Adrenal gland (tissue), 12 donors: ENCODE measurements around the gene PRKRIP1. TPM values are rescaled to one million over a fixed set of nuclear protein-coding genes. Genes with fewer than 3 reads are reported as not detected.

Experiments used
- DNase-seq, 7 donors: peaks; one replicate each; pipeline ENCODE4 v3.0.0-alpha.2; 2019 to 2020
- H3K27ac ChIP-seq, 5 donors: fragments of 200-600 bp; sonication (generic) in 4 of 5; 1 replicate in 3 of 5; 2 replicates in 2 of 5; pipeline versions ENCODE4 v1.5.1 to v1.8.0; 2016 to 2020; ENCODE audit warnings: mild to moderate bottlenecking in 1 of 5
- H3K27me3 ChIP-seq: fragments of 200-600 bp; 2 replicates; pipeline ENCODE4 v1.8.0; 2021
- H3K36me3 ChIP-seq, 2 donors: fragments of 200-600 bp; replicated peaks in 1 of 2; 1 replicate in 1 of 2; 2 replicates in 1 of 2; pipeline versions ENCODE4 v1.5.1 to v1.8.0; 2018 to 2022
- H3K4me1 ChIP-seq, 2 donors: fragments of 200-600 bp; replicated peaks in 1 of 2; 1 replicate in 1 of 2; 2 replicates in 1 of 2; pipeline versions ENCODE4 v1.5.1 to v1.8.0; 2018 to 2021
- H3K4me3 ChIP-seq, 4 donors: fragments of 200-600 bp; sonication (generic) in 3 of 4; one replicate each; pipeline ENCODE4 v1.5.1; 2016 to 2018
- H3K9me3 ChIP-seq, 3 donors: fragments of 200-600 bp; sonication (generic) in 1 of 3; replicated peaks in 1 of 3; 1 replicate in 2 of 3; 2 replicates in 1 of 3; pipeline versions ENCODE4 v1.5.1 to v1.8.0; 2016 to 2021
- CTCF ChIP-seq, 6 experiments: fragments of 450-650 bp in 4 of 6; fragments of 200-600 bp in 2 of 6; sonication (generic) in 1 of 6; IDR thresholded peaks; 1 replicate in 5 of 6; 2 replicates in 1 of 6; pipeline versions ENCODE4 v1.5.1 to v1.8.0; 2016 to 2021; ENCODE audit warnings: antibody characterized with exemption in 6 of 6, mild to moderate bottlenecking in 2 of 6, moderate library complexity in 1 of 6
- POLR2A ChIP-seq, 2 donors: fragments of 450-650 bp; IDR thresholded peaks; one replicate each; pipeline ENCODE4 v1.6.1; 2017; ENCODE audit warnings: antibody characterized with exemption in 2 of 2, mild to moderate bottlenecking in 2 of 2, moderate library complexity in 1 of 2
- WGBS, 4 donors: extraction: QIAGEN DNeasy Blood & Tissue Kit in 2 of 4; methylation state at CpG; one replicate each; pipeline versions ENCODE4 v1.1.5 to v1.1.7; 2013 to 2017; 5-methylcytosine and 5-hydroxymethylcytosine counted together
- intact Hi-C, 2 donors: fragments of 100-400 bp; cut with DNase I; formaldehyde crosslinking; loops; one replicate each; pipeline versions ENCODE4 v1.14.1 to v1.15.0; 2022 to 2023
- polyA plus RNA-seq, 3 donors: library from polyadenylated mRNA; stranded (reverse); fragments of 200-250 nt in 2 of 3; fragments of 350-450 nt in 1 of 3; fragmentation: Illumina TruSeq in 1 of 3; extraction: RNeasy Lipid Tissue Mini Kit (QIAGEN cat#74804) in 1 of 3; gene quantifications; one replicate each; pipeline ENCODE4 v1.2.3, GENCODE V29; 2013 to 2014
- total RNA-seq, 9 donors: library from RNA; depleted of rRNA in 4 of 9; stranded (reverse); fragments of >200 nt in 4 of 9; fragments of 120-200 nt in 1 of 9; fragmentation: NEBNext Ultra II Directional in 1 of 9; extraction: Animal tissue kit (Norgen Biotek cat#: 25700) in 1 of 9; gene quantifications; one replicate each; pipeline versions ENCODE4 v1.1.0 to v1.2.4, GENCODE V29; 2013 to 2023
- donor health status: healthy with polysubstance abuse.
- donor health status: Bipolar disorder and iron deficiency.
- donor health status: DM: yes; HTN: yes; CAD: no.
- donor health status: DM: no; HTN: no; CAD: no.
- donor health status: DM: no; HTN: no; CAD: no.
- donor health status: DM: yes; HTN: yes; CAD: no.

The PRKRIP1 gene
- total and polyA plus RNA-seq, 12 donors: 19.4 to 114 (median 31.1) TPM

GRCh38 chr7:102429141-102429899, 33.2 kb downstream of the PRKRIP1 start:
- DNase-seq: no peak
- H3K4me1 ChIP-seq: peaks cover 13 to 27% of the 10 kb centered on the region in 2 donors

GRCh38 chr7:102431617-102432298, 35.6 kb downstream of the PRKRIP1 start:
- intact Hi-C loops: no loop called here
- H3K4me1 ChIP-seq: peaks cover 13 to 32% of the 10 kb centered on the region in 2 donors
- DNase-seq: peak in 5 of 7 donors; percentile 54 to 87 (median 69)
- peaks cover 0 to 10% of the 10 kb centered on the region in 2 donors for H3K36me3 ChIP-seq
- no peaks in the 10 kb centered on the region for H3K9me3 ChIP-seq
- WGBS, 4 donors: 32 to 45% (median 39%) methylated on average over 8 to 17 of the region's 17 CpGs
- H3K27ac ChIP-seq: peak overlapping the region; percentile 53 to 82 (median 73)
- no peak overlapping the region for H3K4me3 ChIP-seq
- H3K27me3 ChIP-seq: no peaks in the 10 kb centered on the region
- TF ChIP-seq POLR2A (IDR thresholded peaks at IDR 0.05) (no peak), CTCF (IDR thresholded peaks at IDR 0.05) (no peak)

More at GRCh38 chr7:102429141-102429899, 33.2 kb downstream of the PRKRIP1 start:
- no peaks in the 10 kb centered on the region for H3K27me3 ChIP-seq
- no peaks in the 10 kb centered on the region for H3K9me3 ChIP-seq
- H3K36me3 ChIP-seq: peaks cover 0 to 32% of the 10 kb centered on the region in 2 donors
- intact Hi-C loops: no loop called here
- TF ChIP-seq CTCF (IDR thresholded peaks at IDR 0.05) (no peak), POLR2A (IDR thresholded peaks at IDR 0.05) (no peak)
- H3K27ac ChIP-seq: no peak overlapping the region
- H3K4me3 ChIP-seq: no peak overlapping the region
- 91 to 98% (median 95%) methylated on average over 10 of the region's 10 CpGs for WGBS, 4 donors

- intact Hi-C loops: no loop called here
- Histone ChIP-seq H3K4me1 (peaks cover 13 to 32% of the 10 kb centered on the region in 2 donors), H3K4me3 (peak overlapping the region in 2 of 4 donors; percentile 46 to 99), H3K9me3 (no peaks in the 10 kb centered on the region), H3K36me3 (peaks cover 0 to 2% of the 10 kb centered on the region in 2 donors), H3K27ac (peak overlapping the region in 4 of 5 donors; percentile 53 to 86 (median 75)), H3K27me3 (no peaks in the 10 kb centered on the region)
- 31 to 64% (median 45%) methylated on average over 13 to 27 of the region's 27 CpGs for WGBS, 4 donors
- peak in 1 of 7 donors; percentile 34 for DNase-seq
- no peak for TF ChIP-seq CTCF (IDR thresholded peaks at IDR 0.05)
- no peak for TF ChIP-seq POLR2A (IDR thresholded peaks at IDR 0.05)
Measured at GRCh38 chr7:102432442-102433218, 36.5 kb downstream of the PRKRIP1 start.
